ENCODE results near the gene SLC6A13. TPM values are rescaled to one million over a fixed set of nuclear protein-coding genes. Genes with fewer than 3 reads are reported as not detected.

The SLC6A13 gene
- total and polyA plus RNA-seq, 2 of the 8 experiments (the other 6 are each of a cell fraction or from before 2014, with no cell fraction given) = 0.03 TPM; not detected in 1

DNA sequence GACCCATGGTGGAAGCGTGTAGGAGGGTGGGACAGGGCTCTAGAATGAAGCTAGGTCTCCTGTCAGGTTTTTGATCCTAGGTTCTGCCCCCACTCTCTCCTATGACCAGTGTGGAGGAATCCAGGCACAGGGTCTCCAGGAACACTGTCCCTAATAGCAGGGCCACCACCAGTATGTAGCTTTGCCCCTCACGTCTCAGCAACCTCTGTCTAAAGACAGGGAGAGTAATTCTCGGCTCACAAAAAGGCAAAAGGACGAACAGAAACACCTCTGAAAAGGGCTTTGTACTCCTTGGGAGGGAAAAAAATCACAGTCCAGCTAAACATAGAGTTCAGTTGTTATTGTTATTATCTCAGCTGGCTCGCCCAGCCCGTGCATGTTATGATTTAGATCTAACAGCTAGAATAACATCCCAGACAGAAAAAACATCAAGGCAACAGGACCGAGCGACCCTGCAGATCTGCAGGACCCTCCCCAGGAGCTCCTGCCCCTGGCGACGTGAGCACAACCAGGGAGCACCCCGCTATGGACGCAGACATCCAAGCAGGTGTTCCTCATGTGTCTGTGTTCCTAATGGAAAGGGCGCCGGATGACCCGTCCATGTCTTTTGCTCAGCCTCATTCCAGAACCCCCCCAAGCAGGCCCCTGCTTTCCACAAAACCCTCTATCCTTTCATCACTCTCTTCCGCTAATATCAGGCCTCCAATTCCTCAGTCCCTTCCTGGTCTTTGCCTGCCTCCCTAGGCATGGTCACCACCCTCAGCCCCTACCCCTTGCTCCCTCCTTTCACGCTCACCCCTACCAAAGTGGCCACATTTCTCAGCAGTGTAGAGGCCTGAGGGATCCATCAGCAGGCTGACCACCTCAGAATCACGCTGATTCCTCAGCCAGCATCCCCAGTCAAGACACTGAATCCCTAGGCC, 34.5 kb downstream of the SLC6A13 start (continued):
- TF ChIP-seq CEBPB (IDR thresholded peaks at IDR 0.05; ENCODE audit: low read depth, low read length) (no peak), POLR2AphosphoS5 (IDR thresholded peaks at IDR 0.05; ENCODE audit: low read depth, low read length) (no peak), CHD1 (IDR thresholded peaks at IDR 0.05; ENCODE audit: low read depth, low read length) (no peak), MAFK (IDR thresholded peaks at IDR 0.05; ENCODE audit: low read depth, low read length) (no peak), SIX5 (IDR thresholded peaks at IDR 0.05; ENCODE audit: low read depth, low read length) (no peak), EZH2 (IDR thresholded peaks at IDR 0.05; ENCODE audit: low read depth, low read length, severe bottlenecking) (no peak)
